Astrocyte of the spinal cord (primary cell): Measurements from ENCODE around the gene SLC9B1.

Source experiments
- DNase-seq: peaks from one replicate; pipeline ENCODE4 v3.0.0; 2011; ENCODE audit warnings: low read depth, low spot score
- H3K4me3 ChIP-seq: 2 replicates; pipeline ENCODE4 v1.5.1; 2011; ENCODE audit warnings: low read depth, mild to moderate bottlenecking, low read length, moderate library complexity
- CTCF ChIP-seq: IDR thresholded peaks from 2 replicates; pipeline ENCODE4 v1.5.1; 2012; ENCODE audit warnings: low read depth, mild to moderate bottlenecking, low read length, inconsistent platforms
- in situ Hi-C: cut with HindIII; loops from 2 replicates; pipeline ENCODE4 v1.10.0; 2017; ENCODE audit warnings: low sequenced_read_pairs

SLC9B1 gene

GRCh38 chr4:103019308-103020124, at the start of gene SLC9B1:
Gene SLC9B1, minus strand, starts transcription at chr4:103019705. Its CDS starts 27,994 bp downstream, at chr4:102991711.
- in situ Hi-C loops = no loop called here
- peak; percentile 99 for DNase-seq
- H3K4me3 ChIP-seq = peak within 1 kb of the TSS; percentile 53
- no peak for TF ChIP-seq CTCF

GRCh38 chr4:103067841-103068547, 48.5 kb upstream of the SLC9B1 start:
- H3K4me3 ChIP-seq = no peak overlapping the region
- TF ChIP-seq CTCF = no peak
- in situ Hi-C loops = no loop called here
- DNase-seq = no peak

GRCh38 chr4:103060453-103061148, 41.1 kb upstream of the SLC9B1 start:
- no peak for DNase-seq
- in situ Hi-C loops = no loop called here

GRCh38 chr4:103054030-103054429, 34.5 kb upstream of the SLC9B1 start:
- H3K4me3 ChIP-seq = no peak overlapping the region
- TF ChIP-seq CTCF = no peak
- DNase-seq = no peak
- in situ Hi-C loops = no loop called here

More at GRCh38 chr4:103060453-103061148, 41.1 kb upstream of the SLC9B1 start:
- TF ChIP-seq CTCF = no peak
- H3K4me3 ChIP-seq = no peak overlapping the region

GRCh38 chr4:103052779-103053178, 33.3 kb upstream of the SLC9B1 start:
- in situ Hi-C loops = no loop called here
- TF ChIP-seq CTCF = no peak
- H3K4me3 ChIP-seq = no peak overlapping the region
- DNase-seq = no peak

GRCh38 chr4:103052145-103052544, 32.6 kb upstream of the SLC9B1 start:
- no peak for DNase-seq
- no peak for TF ChIP-seq CTCF
- in situ Hi-C loops = no loop called here
- no peak overlapping the region for H3K4me3 ChIP-seq
